ENCODE results near the gene GOLGA8K.
"Not testable (repeated sequence)": the region's sequence is repeated elsewhere in the genome, so short reads cannot be mapped to it uniquely, and the experiment has no call there.

- not testable (repeated sequence) for TF ChIP-seq CTCF (conservative IDR thresholded peaks at IDR 0.05; ENCODE audit: low read depth, low read length); EZH2 (IDR thresholded peaks at IDR 0.05; ENCODE audit: low read length, unreplicated experiment)
These were observed 24.5 kb upstream of the GOLGA8K start for GRCh38 chr15:32427635-32428034.

Measured in PC-3 (cell line).